ENCODE measurements around the gene TMIGD1. TPM values are rescaled to one million over a fixed set of nuclear protein-coding genes. Genes with fewer than 3 reads are reported as not detected.

TMIGD1 gene
- total and polyA plus RNA-seq, 10 donors: not detected

- 97 to 100% (median 97%) methylated on average over 2 of the region's 2 CpGs for WGBS, 5 donors
- no peak for DNase-seq
- peaks cover 2 to 100% (median 65%) of the 10 kb centered on the region in 6 donors for H3K36me3 ChIP-seq
- H3K27ac ChIP-seq: no peak overlapping the region
- no peak for TF ChIP-seq CTCF (IDR thresholded peaks at IDR 0.05 in 8 of 11, conservative IDR thresholded peaks at IDR 0.05 in 3 of 11)
- TF ChIP-seq POLR2A (IDR thresholded peaks at IDR 0.05): no peak
- TF ChIP-seq POLR2AphosphoS5 (IDR thresholded peaks at IDR 0.05): no peak
- H3K4me1 ChIP-seq: no peaks in the 10 kb centered on the region
- no peaks in the 10 kb centered on the region for H3K9me3 ChIP-seq
- H3K27me3 ChIP-seq (replicated peaks in 1 of 7): no peaks in the 10 kb centered on the region
- H3K4me3 ChIP-seq: no peak overlapping the region
- intact Hi-C loops (cut with DNase I; ENCODE audit: low total_unique reads): no loop called here
Observed at GRCh38 chr17:30267625-30268024, 66.2 kb downstream of the TMIGD1 start.

Small RNA genes lying within 50 kb of the gene (small RNA-seq; reads per million reads assigned to genes)
- gene RF00019: 0 reads per million in 4 donors
- gene RNU6-1267P: 0 reads per million in 4 donors
- 0 reads per million in 4 donors for gene RNU6-990P

Other genes with a start within 250 kb of the TMIGD1 start
- 10 to 100 TPM; 27.0 to 39.8 (median 36.8) TPM for gene NSRP1, start 217.2 kb downstream of the TMIGD1 start, total RNA-seq
- 10 to 100 TPM; 15.5 to 23.3 (median 20.3) TPM for gene NSRP1, start 217.2 kb downstream of the TMIGD1 start, polyA plus RNA-seq
- gene SLC6A4, start 98.4 kb downstream of the TMIGD1 start, total RNA-seq: under 1 TPM in 4 of 7 donors, not detected in 3; 0.15 to 0.34 (median 0.28) TPM
- under 1 TPM; under 0.01 to 0.09 (median 0.02) TPM for gene SLC6A4, start 98.4 kb downstream of the TMIGD1 start, polyA plus RNA-seq
- 10 to 100 TPM; 26.2 to 35.5 (median 30.5) TPM for gene BLMH, start 42.1 kb downstream of the TMIGD1 start, total RNA-seq
- 10 to 100 TPM; 15.6 to 18.2 (median 16.1) TPM for gene BLMH, start 42.1 kb downstream of the TMIGD1 start, polyA plus RNA-seq
- gene CPD, start 44.9 kb upstream of the TMIGD1 start, total RNA-seq: 10 to 100 TPM; 33.9 to 83.8 (median 42.0) TPM
- 1 to 10 TPM; 1.6 to 3.8 (median 3.0) TPM for gene CPD, start 44.9 kb upstream of the TMIGD1 start, polyA plus RNA-seq
- 10 to 100 TPM; 38.7 to 56.6 (median 49.6) TPM for gene GOSR1, start 143.4 kb upstream of the TMIGD1 start, total RNA-seq
- gene GOSR1, start 143.4 kb upstream of the TMIGD1 start, polyA plus RNA-seq: 10 to 100 TPM; 10.8 to 12.6 (median 11.0) TPM